ENCODE measurements around the gene STX18.
A peak's percentile ranks its signal among the peaks of the same experiment; 100 is the strongest.
"Not testable (repeated sequence)": the region's sequence is repeated elsewhere in the genome, so short reads cannot be mapped to it uniquely, and the experiment has no call there.

Gene STX18

DNA sequence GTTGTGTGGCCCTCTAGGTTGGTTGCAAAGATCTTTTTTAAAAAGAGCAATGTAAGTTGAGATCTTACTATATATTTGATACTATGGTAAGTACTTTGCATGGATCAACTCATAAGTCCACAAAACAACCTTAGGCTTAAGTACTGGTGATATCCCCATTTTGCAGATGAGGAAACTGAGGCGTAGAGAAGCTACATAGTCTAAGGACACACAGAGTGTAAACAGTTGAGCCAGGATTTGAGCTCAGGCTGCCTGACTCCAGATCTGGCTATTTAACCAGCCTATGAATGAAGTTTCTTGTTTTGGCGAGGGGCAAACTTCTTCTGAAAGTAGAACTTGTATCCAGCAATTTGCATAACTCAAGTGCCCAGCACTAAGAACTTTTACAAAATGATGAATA is 38.6 kb upstream of the STX18 start:
- TF ChIP-seq, protein P1, sequence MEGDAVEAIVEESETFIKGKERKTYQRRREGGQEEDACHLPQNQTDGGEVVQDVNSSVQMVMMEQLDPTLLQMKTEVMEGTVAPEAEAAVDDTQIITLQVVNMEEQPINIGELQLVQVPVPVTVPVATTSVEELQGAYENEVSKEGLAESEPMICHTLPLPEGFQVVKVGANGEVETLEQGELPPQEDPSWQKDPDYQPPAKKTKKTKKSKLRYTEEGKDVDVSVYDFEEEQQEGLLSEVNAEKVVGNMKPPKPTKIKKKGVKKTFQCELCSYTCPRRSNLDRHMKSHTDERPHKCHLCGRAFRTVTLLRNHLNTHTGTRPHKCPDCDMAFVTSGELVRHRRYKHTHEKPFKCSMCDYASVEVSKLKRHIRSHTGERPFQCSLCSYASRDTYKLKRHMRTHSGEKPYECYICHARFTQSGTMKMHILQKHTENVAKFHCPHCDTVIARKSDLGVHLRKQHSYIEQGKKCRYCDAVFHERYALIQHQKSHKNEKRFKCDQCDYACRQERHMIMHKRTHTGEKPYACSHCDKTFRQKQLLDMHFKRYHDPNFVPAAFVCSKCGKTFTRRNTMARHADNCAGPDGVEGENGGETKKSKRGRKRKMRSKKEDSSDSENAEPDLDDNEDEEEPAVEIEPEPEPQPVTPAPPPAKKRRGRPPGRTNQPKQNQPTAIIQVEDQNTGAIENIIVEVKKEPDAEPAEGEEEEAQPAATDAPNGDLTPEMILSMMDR (IDR thresholded peaks at IDR 0.05; ENCODE audit: borderline replicate concordance, insufficient read depth, low read depth, low read length), result no peak
- no peak overlapping the region for H3K4me3 ChIP-seq (ENCODE audit: low read depth, low read length)

DNA sequence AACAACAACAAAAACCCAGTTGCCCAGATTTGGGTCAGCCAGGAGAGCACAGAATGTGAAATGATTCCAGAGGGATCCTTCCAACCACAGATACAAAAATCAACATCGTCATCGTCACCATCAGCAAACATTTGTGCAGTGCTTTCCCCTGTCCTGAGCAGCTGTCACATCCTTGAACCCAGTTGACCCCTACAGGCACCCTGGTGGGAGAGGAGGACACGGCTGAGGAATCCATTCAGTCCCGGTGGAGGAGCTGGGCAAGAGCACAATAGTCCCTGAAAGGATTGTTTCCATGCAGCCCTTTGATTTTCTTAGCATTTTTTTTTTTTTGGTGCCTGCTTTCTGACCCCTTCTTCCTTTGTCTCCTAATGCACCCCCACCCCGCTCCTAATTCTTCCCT is 37.1 kb upstream of the STX18 start:
- TF ChIP-seq, protein P1 (IDR thresholded peaks at IDR 0.05; ENCODE audit: borderline replicate concordance, insufficient read depth, low read depth, low read length), result no peak
- no peak overlapping the region for H3K4me3 ChIP-seq (ENCODE audit: low read depth, low read length)

DNA sequence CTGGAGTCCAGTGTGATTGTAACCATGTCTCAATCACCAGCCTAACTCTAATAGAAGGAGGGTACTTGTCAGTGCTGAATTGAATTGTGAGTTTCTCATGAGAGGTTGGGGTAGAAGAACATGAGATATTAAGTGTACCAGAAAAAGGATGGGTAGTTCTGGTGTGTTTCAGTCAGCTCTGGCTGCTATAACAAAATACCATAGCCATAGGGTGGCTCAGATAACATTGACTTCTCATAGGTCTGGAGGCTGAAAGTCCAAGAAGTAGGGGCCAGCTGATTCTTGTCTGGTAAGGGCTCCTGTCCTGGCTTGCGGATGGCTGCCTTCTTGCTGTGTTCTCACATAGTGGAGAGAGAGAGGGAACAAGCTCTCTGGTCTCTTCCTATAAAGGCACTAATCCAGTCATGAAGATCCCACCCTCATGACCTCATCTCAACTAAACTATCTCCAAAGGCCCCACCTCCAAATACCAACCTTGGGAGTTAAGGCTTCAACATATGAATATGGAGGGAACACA is 35.6 kb upstream of the STX18 start:
- no peak overlapping the region for H3K4me3 ChIP-seq (ENCODE audit: low read depth, low read length)
- TF ChIP-seq, protein P1 (IDR thresholded peaks at IDR 0.05; ENCODE audit: borderline replicate concordance, insufficient read depth, low read depth, low read length), result no peak

DNA sequence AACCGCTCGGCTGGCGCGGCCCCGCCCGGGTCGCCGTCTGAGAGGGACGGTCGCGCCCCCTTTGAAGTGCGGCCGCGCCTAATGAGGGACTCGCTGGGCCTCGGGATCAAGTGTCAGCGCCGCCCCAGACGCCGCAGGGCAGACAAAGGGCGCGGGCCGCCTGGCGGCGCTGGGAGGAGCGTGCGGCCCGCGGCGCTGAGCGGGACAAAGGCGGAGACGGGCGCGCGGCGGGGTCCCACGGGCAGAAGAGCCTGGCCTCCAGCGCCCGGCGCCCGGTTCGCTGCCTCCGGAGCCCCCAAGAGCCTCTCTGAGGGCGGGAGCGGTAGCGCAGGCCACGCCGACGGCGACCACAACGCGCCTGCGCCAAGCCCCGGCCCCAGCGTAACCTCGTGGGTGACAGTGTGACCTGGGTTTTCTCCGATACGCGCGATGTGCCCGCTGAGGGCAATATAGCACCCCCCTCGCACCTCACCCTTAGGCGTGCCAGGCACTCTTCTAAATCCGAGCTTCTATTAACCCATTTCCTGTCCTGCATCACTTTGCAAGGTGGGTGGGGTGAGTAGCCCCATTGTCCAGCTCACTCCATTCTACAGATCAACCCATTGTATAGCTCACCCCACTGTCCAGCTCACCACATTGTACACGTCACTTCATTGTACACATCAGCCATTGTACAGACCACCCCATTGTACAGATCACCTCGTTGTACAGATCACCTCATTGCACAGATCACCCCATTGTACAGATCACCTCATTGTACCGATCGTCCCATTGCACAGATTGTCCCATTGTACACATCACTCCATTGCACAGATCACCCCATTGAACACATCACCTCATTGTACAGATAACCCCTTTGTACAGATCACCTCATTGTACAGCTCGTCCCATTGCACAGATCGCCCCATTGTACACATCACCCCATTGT is 33.7 kb upstream of the STX18 start:
- peak overlapping the region; percentile 62 for H3K4me3 ChIP-seq (ENCODE audit: low read depth, low read length)
- TF ChIP-seq, protein P1 (IDR thresholded peaks at IDR 0.05; ENCODE audit: borderline replicate concordance, insufficient read depth, low read depth, low read length), result peak; percentile 52

DNA sequence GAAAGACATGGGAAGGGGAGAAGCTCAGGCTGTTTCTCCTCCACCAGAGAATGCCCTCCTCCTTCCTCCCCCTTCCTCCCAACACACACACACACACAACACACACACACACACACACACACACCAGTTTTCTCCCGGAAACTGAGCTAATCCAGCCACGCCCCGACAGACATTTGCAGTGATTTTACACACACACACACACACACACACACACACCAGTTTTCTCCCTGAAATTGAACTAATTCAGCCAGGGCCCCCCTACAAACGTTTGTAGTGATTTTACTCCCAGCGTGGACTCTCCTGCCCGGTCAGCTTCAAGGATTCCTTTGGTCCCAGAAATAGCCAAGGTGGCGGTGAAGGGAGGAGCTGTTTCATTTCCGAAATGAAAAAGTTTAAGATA is 32.9 kb upstream of the STX18 start:
- peak overlapping the region; percentile 62 for H3K4me3 ChIP-seq (ENCODE audit: low read depth, low read length)
- TF ChIP-seq, protein P1 (IDR thresholded peaks at IDR 0.05; ENCODE audit: borderline replicate concordance, insufficient read depth, low read depth, low read length), result no peak

DNA sequence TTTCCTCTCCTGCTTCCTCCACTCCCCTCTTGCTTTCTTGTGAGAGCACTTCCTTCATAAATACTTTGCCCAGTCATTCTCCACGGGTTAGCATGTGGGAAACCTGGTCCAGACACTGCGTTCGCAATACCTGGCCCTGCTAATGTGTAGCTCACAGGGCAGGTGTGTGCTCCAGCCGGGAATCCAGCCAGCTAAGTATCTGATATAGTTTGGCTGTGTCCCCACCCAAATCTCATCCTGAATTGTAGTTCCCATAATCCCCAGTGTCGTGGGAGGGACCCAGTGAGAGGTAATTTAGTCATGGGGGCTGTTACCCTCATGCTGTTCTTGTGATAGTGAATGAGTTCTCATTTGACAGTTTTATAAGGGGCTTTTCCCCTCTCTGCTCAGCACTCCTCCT is 32.2 kb upstream of the STX18 start:
- TF ChIP-seq, protein P1 (IDR thresholded peaks at IDR 0.05; ENCODE audit: borderline replicate concordance, insufficient read depth, low read depth, low read length), result no peak
- no peak overlapping the region for H3K4me3 ChIP-seq (ENCODE audit: low read depth, low read length)

DNA sequence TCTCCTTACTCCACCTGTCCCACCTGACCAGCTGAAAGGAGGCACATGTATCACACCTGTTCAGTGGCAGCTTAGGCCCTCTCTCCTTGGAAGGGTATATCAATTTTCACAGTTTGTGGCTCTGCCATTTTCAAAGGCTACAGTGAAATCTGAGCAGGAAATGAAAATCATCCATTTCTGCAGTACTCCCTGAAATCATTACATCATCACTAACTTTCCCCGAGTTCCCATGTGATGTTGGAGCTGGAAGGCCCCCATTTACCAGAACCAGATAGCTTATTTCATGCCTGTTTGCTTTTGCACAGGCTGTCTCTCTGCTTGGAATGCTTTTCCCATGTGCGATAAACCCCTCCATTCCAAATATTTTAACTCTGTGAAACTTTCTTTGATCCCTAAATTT is 31.0 kb upstream of the STX18 start:
- H3K4me3 ChIP-seq (ENCODE audit: low read depth, low read length), result no peak overlapping the region
- TF ChIP-seq, protein P1 (IDR thresholded peaks at IDR 0.05; ENCODE audit: borderline replicate concordance, insufficient read depth, low read depth, low read length), result no peak

DNA sequence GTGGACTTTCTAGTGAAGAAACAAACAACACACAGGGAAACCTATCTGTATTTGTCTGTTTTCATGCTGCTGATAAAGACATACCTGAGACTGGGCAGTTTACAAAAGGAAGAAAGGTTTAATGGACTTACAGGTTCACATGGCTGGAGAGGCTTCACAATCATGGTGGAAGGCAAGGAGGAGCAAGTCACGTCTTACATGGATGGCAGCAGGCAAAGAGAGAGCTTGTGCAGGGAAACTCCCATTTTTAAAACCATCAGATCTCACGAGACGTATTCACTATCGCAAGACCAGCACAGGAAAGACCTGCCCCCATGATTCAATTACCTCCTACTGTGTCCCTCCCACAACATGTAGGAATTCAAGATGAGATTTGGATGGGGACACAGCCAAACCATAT is 28.0 kb upstream of the STX18 start:
- not testable (repeated sequence) for H3K4me3 ChIP-seq (ENCODE audit: low read depth, low read length)

Measured in GM12875 (cell line).